ENCODE measurements around the gene SERINC2.

DNA sequence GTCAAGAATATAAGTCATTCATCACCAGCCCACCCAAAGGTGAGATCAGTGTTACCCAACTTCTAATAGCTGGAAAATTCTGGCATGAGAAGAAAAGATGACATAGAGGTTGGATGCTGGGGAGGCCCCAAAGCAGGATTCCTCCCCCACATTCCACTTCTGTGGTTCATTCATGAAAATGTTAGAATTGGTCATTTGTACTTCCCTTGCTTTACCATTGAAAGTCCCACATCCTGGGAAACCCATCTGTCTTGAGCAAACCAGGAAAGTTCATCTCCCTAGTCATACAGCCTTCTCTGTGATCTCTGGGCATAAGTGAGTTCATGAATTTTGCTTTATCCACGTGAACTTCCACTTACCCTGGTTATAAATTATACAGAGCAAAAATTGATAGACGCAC lies 66.8 kb downstream of the SERINC2 start:
- TF ChIP-seq GATA2 (IDR thresholded peaks at IDR 0.05; ENCODE audit: low read depth, low read length) (no peak), GATA3 (IDR thresholded peaks at IDR 0.05; ENCODE audit: low read depth, low read length) (no peak)
